Activated CD8-positive, alpha-beta memory T cell treated with anti-CD3 and anti-CD28 coated beads, Interleukin-2, amount 50 U/mL, for 1 hour (primary cell): ENCODE data around the gene GAS2L1.

Source experiments
- DNase-seq: peaks from one replicate; pipeline ENCODE4 v3.0.0-alpha.2; 2020; ENCODE audit errors: extremely low read depth

Gene GAS2L1

GRCh38 chr22:29275819-29276565 is 30.5 kb upstream of the GAS2L1 start:
- DNase-seq, result no peak

GRCh38 chr22:29277927-29278326 is 28.5 kb upstream of the GAS2L1 start:
- DNase-seq, result no peak

- DNase-seq, result no peak
Measured at GRCh38 chr22:29284196-29284595, 22.3 kb upstream of the GAS2L1 start.

GRCh38 chr22:29288837-29289236 is 17.6 kb upstream of the GAS2L1 start:
- no peak for DNase-seq

- DNase-seq, result no peak
Measured at GRCh38 chr22:29290061-29290460, 16.4 kb upstream of the GAS2L1 start.

GRCh38 chr22:29291215-29291614 is 15.2 kb upstream of the GAS2L1 start:
- DNase-seq, result no peak

GRCh38 chr22:29292379-29292778 is 14.1 kb upstream of the GAS2L1 start:
- DNase-seq, result no peak

GRCh38 chr22:29298641-29299040 is 7.8 kb upstream of the GAS2L1 start:
- DNase-seq, result no peak

GRCh38 chr22:29299136-29299900 is 7.1 kb upstream of the GAS2L1 start:
- DNase-seq, result no peak

GRCh38 chr22:29300467-29300806 is 6.0 kb upstream of the GAS2L1 start:
- DNase-seq, result no peak

GRCh38 chr22:29300807-29301601 is 5.4 kb upstream of the GAS2L1 start:
- no peak for DNase-seq

GRCh38 chr22:29301716-29302401 is 4.6 kb upstream of the GAS2L1 start:
- DNase-seq, result no peak

- DNase-seq, result no peak
Measured at GRCh38 chr22:29302402-29302680, 4.1 kb upstream of the GAS2L1 start.

- DNase-seq, result no peak
Measured at GRCh38 chr22:29302681-29303465, 3.6 kb upstream of the GAS2L1 start.

- DNase-seq, result no peak
Measured at GRCh38 chr22:29305836-29306174, 645 bp upstream of the GAS2L1 start.

- no peak for DNase-seq
Measured at GRCh38 chr22:29306835-29307595, 565 bp downstream of the GAS2L1 start.

GRCh38 chr22:29307596-29308147 is 1.2 kb downstream of the GAS2L1 start:
- DNase-seq, result no peak

- no peak for DNase-seq
Measured at GRCh38 chr22:29308148-29308790, 1.8 kb downstream of the GAS2L1 start.

- DNase-seq, result no peak
Measured at GRCh38 chr22:29308791-29309262, 2.4 kb downstream of the GAS2L1 start.
